ENCODE results near the gene PBRM1. TPM values are rescaled to one million over a fixed set of nuclear protein-coding genes. Genes with fewer than 3 reads are reported as not detected.

Gene PBRM1
- total RNA-seq, 1 donor from 2014 or later: 131 TPM

GRCh38 chr3:52535411-52536111, 150.2 kb downstream of the PBRM1 start:
- H3K27me3 Mint-ChIP-seq: no peaks in the 10 kb centered on the region
- peak overlapping the region; percentile 37 for H3K27ac Mint-ChIP-seq

GRCh38 chr3:52534281-52535183, 151.2 kb downstream of the PBRM1 start:
- H3K9me3 Mint-ChIP-seq (ENCODE audit: low read depth): no peaks in the 10 kb centered on the region
- H3K27me3 Mint-ChIP-seq: no peaks in the 10 kb centered on the region
- H3K36me3 Mint-ChIP-seq (ENCODE audit: insufficient read depth): peaks cover 7% of the 10 kb centered on the region
- H3K27ac Mint-ChIP-seq: peak overlapping the region; percentile 91
- peak overlapping the region; percentile 82 for H3K4me3 Mint-ChIP-seq (ENCODE audit: low read depth)
- TF ChIP-seq, protein P1, sequence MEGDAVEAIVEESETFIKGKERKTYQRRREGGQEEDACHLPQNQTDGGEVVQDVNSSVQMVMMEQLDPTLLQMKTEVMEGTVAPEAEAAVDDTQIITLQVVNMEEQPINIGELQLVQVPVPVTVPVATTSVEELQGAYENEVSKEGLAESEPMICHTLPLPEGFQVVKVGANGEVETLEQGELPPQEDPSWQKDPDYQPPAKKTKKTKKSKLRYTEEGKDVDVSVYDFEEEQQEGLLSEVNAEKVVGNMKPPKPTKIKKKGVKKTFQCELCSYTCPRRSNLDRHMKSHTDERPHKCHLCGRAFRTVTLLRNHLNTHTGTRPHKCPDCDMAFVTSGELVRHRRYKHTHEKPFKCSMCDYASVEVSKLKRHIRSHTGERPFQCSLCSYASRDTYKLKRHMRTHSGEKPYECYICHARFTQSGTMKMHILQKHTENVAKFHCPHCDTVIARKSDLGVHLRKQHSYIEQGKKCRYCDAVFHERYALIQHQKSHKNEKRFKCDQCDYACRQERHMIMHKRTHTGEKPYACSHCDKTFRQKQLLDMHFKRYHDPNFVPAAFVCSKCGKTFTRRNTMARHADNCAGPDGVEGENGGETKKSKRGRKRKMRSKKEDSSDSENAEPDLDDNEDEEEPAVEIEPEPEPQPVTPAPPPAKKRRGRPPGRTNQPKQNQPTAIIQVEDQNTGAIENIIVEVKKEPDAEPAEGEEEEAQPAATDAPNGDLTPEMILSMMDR (IDR thresholded peaks at IDR 0.05; ENCODE audit: unreplicated experiment): no peak
- DNase-seq (ENCODE audit: low spot score, unreplicated experiment): no peak
- peaks cover 42% of the 10 kb centered on the region for H3K4me1 Mint-ChIP-seq (ENCODE audit: low read depth)

More at GRCh38 chr3:52535411-52536111, 150.2 kb downstream of the PBRM1 start:
- peak overlapping the region; percentile 94 for H3K4me3 Mint-ChIP-seq (ENCODE audit: low read depth)
- no peak for DNase-seq (ENCODE audit: low spot score, unreplicated experiment)
- TF ChIP-seq, protein P1 (IDR thresholded peaks at IDR 0.05; ENCODE audit: unreplicated experiment): no peak
- no peaks in the 10 kb centered on the region for H3K9me3 Mint-ChIP-seq (ENCODE audit: low read depth)
- peaks cover 7% of the 10 kb centered on the region for H3K36me3 Mint-ChIP-seq (ENCODE audit: insufficient read depth)
- H3K4me1 Mint-ChIP-seq (ENCODE audit: low read depth): peaks cover 41% of the 10 kb centered on the region

GRCh38 chr3:52533623-52534280, 152.0 kb downstream of the PBRM1 start, which contains the start of gene NT5DC2:
NT5DC2 (minus strand) TSS chr3:52533857; CDS start chr3:52533737, 120 bp downstream.
- peak within 1 kb of the TSS; percentile 91 for H3K27ac Mint-ChIP-seq

GRCh38 chr3:52532838-52533622, 152.7 kb downstream of the PBRM1 start:
- Mint-ChIP-seq H3K9me3 (ENCODE audit: low read depth) (no peaks in the 10 kb centered on the region), H3K4me3 (ENCODE audit: low read depth) (peak overlapping the region; percentile 82), H3K36me3 (ENCODE audit: insufficient read depth) (peaks cover under 1% of the 10 kb centered on the region), H3K4me1 (ENCODE audit: low read depth) (peaks cover 32% of the 10 kb centered on the region), H3K27ac (peak overlapping the region; percentile 52), H3K27me3 (no peaks in the 10 kb centered on the region)
- TF ChIP-seq, protein P1 (IDR thresholded peaks at IDR 0.05; ENCODE audit: unreplicated experiment): no peak
- no peak for DNase-seq (ENCODE audit: low spot score, unreplicated experiment)

More at GRCh38 chr3:52533623-52534280, 152.0 kb downstream of the PBRM1 start, which contains the start of gene NT5DC2:
- Mint-ChIP-seq H3K4me1 (ENCODE audit: low read depth) (peaks cover 36% of the 10 kb centered on the region), H3K4me3 (ENCODE audit: low read depth) (peak within 1 kb of the TSS; percentile 82), H3K36me3 (ENCODE audit: insufficient read depth) (peaks cover under 1% of the 10 kb centered on the region), H3K9me3 (ENCODE audit: low read depth) (no peaks in the 10 kb centered on the region), H3K27me3 (no peaks in the 10 kb centered on the region)
- TF ChIP-seq, protein P1 (IDR thresholded peaks at IDR 0.05; ENCODE audit: unreplicated experiment): no peak
- peak; percentile 63 for DNase-seq (ENCODE audit: low spot score, unreplicated experiment)

Measured in progenitor cell of endocrine pancreas (in vitro differentiated cells).